HG03442 (cell line): Measurements from ENCODE around the gene GPAM.
"Not testable (repeated sequence)": the region's sequence is repeated elsewhere in the genome, so short reads cannot be mapped to it uniquely, and the experiment has no call there.

ENCODE experiments used
- ATAC-seq: cut with Tn5 transposase; IDR thresholded peaks from one replicate; pipeline ENCODE4 v1.9.1; 2021; ENCODE audit warnings: mild to moderate bottlenecking, moderate library complexity; ENCODE audit not compliant: unreplicated experiment

Gene GPAM

GRCh38 chr10:112183329-112184051 is at the start of gene GPAM:
Gene GPAM (minus strand): TSS chr10:112183765. CDS start chr10:112181784, 1,981 bp downstream.
- peak; percentile 95 for ATAC-seq

GRCh38 chr10:112232670-112233069 is 49.1 kb upstream of the GPAM start:
- no peak for ATAC-seq

- ATAC-seq = no peak
Measured at GRCh38 chr10:112231602-112232400, 48.2 kb upstream of the GPAM start.

GRCh38 chr10:112230325-112230988 is 46.9 kb upstream of the GPAM start:
- no peak for ATAC-seq

GRCh38 chr10:112229901-112230300 is 46.3 kb upstream of the GPAM start:
- no peak for ATAC-seq

GRCh38 chr10:112229096-112229495 is 45.5 kb upstream of the GPAM start:
- no peak for ATAC-seq

GRCh38 chr10:112228366-112229088 is 45.0 kb upstream of the GPAM start:
- ATAC-seq = not testable (repeated sequence)

- ATAC-seq = no peak
Measured at GRCh38 chr10:112227331-112227987, 43.9 kb upstream of the GPAM start.

- ATAC-seq = no peak
Measured at GRCh38 chr10:112226439-112227248, 43.1 kb upstream of the GPAM start.

GRCh38 chr10:112225771-112226438 is 42.3 kb upstream of the GPAM start:
- ATAC-seq = no peak

- no peak for ATAC-seq
Measured at GRCh38 chr10:112224933-112225529, 41.5 kb upstream of the GPAM start.

- no peak for ATAC-seq
Measured at GRCh38 chr10:112223725-112224124, 40.2 kb upstream of the GPAM start.

- ATAC-seq = no peak
Measured at GRCh38 chr10:112222799-112223198, 39.2 kb upstream of the GPAM start.

GRCh38 chr10:112221545-112221944 is 38.0 kb upstream of the GPAM start:
- no peak for ATAC-seq

- no peak for ATAC-seq
Measured at GRCh38 chr10:112218960-112219359, 35.4 kb upstream of the GPAM start.

GRCh38 chr10:112218036-112218390 is 34.4 kb upstream of the GPAM start:
- no peak for ATAC-seq

GRCh38 chr10:112217386-112218035 is 33.9 kb upstream of the GPAM start:
- ATAC-seq = no peak

- no peak for ATAC-seq
Measured at GRCh38 chr10:112216966-112217365, 33.4 kb upstream of the GPAM start.
